Measurements from ENCODE around the gene HIVEP3. TPM values are rescaled to one million over a fixed set of nuclear protein-coding genes. Genes with fewer than 3 reads are reported as not detected.

HIVEP3 gene
- total and polyA plus RNA-seq, 5 experiments from 2014 or later, result 5.5 to 9.8 (median 6.3) TPM

GRCh38 chr1:41919764-41920397 is 1.2 kb upstream of the HIVEP3 start:
- H3K9me3 Mint-ChIP-seq, result peaks cover 0 to 15% (median 0%) of the 10 kb centered on the region in 9 donors
- POLR2A ChIA-PET, result interaction anchor here (0.7 to 8.6 kb wide), 11 partner anchors 9 to 247 kb away, joined by 3 to 114 read pairs (median 5); no protein-coding TSS in a partner anchor
- H3K27me3 Mint-ChIP-seq, result peaks cover 0 to 3% (median 0%) of the 10 kb centered on the region in 5 donors
- DNase-seq, result peak; percentile 42 to 84 (median 68)
- no peaks in the 10 kb centered on the region for H3K36me3 Mint-ChIP-seq
- H3K27ac Mint-ChIP-seq, result peak overlapping the region; percentile 89 to 98 (median 96)
- ATAC-seq, result peak; percentile 84 to 90
- H3K4me3 Mint-ChIP-seq, result peak overlapping the region; percentile 84 to 98 (median 92)
- H3K4me1 Mint-ChIP-seq, result peaks cover 30 to 58% (median 57%) of the 10 kb centered on the region in 4 donors

DNA sequence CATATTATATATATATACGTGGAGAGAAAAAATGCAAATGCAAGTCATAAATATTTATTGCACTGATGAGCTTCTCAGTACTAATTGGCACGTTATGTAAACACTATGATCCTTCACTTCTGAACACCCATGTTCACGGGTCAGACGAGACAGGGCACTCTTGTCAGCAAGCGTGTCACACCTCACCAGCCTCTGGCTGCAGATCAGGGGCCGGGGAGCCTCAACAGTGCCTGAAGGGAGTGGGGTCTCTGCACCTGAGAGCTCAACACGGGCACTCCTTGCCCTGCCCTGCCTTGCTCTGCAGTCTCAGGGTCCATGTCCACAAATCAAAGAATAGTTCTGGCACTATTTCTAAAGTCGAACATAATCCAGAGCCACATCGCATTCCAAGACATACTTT is 409 bp upstream of the HIVEP3 start:
- H3K4me3 Mint-ChIP-seq, result peak overlapping the region; percentile 84 to 98 (median 92)
- peaks cover 0 to 14% (median 0%) of the 10 kb centered on the region in 9 donors for H3K9me3 Mint-ChIP-seq
- POLR2A ChIA-PET, result interaction anchor here (0.6 to 8.6 kb wide), 9 partner anchors 8 to 419 kb away, joined by 3 to 114 read pairs (median 7); no protein-coding TSS in a partner anchor
- H3K36me3 Mint-ChIP-seq, result no peaks in the 10 kb centered on the region
- DNase-seq (peak in 1 of 10 donors; percentile 8), ATAC-seq (no peak)
- peak overlapping the region in 9 of 10 donors; percentile 44 to 98 (median 97) for H3K27ac Mint-ChIP-seq
- peaks cover 0 to 3% (median 0%) of the 10 kb centered on the region in 5 donors for H3K27me3 Mint-ChIP-seq
- H3K4me1 Mint-ChIP-seq, result peaks cover 34 to 66% (median 65%) of the 10 kb centered on the region in 4 donors

DNA sequence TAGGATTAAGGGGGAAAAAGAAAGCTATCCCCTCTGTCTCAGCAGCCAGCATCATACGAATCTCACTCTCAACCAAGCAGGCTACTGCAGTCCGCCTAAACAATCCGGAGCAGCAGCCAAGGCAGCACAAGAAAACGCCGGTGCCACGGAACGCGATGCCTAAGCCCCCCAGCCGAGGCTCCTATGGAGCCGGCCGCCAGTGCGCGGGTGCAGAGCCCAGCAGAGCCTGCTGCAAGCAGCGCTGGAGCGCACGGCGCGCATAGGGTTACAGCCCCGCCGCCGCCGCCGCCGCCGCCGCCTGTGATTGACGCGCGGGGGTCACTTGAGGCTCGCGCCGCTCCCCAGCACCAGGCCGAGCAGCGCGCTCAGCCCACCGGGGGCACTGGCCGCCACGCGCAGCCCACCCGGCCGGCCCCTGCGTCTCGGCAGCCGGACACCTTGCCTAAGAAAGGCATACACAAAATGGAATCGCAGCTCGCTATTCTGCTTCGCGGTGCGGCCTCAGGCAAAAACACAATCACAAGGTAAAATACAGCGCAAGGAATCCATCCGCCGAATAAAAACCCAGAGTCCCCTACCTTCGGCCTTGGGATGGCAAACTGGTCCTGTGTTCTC is 780 bp downstream of the HIVEP3 start:
- peak overlapping the region; percentile 77 to 98 (median 90) for H3K4me3 Mint-ChIP-seq
- H3K4me1 Mint-ChIP-seq, result peaks cover 38 to 75% (median 72%) of the 10 kb centered on the region in 4 donors
- ATAC-seq, result peak; percentile 17 to 55
- H3K27me3 Mint-ChIP-seq, result peaks cover 0 to 3% (median 0%) of the 10 kb centered on the region in 5 donors
- peak overlapping the region; percentile 55 to 98 (median 90) for H3K27ac Mint-ChIP-seq
- H3K36me3 Mint-ChIP-seq, result no peaks in the 10 kb centered on the region
- H3K9me3 Mint-ChIP-seq, result peaks cover 0 to 3% (median 0%) of the 10 kb centered on the region in 9 donors
- peak in 7 of 10 donors; percentile 21 to 44 (median 39) for DNase-seq
- POLR2A ChIA-PET, result interaction anchor here (1.6 to 8.6 kb wide), 3 partner anchors 12 to 24 kb away, joined by 8 to 114 read pairs (median 10); no protein-coding TSS in a partner anchor

GRCh38 chr1:41917076-41917475 is 1.6 kb downstream of the HIVEP3 start:
- H3K27me3 Mint-ChIP-seq, result peaks cover 0 to 3% (median 0%) of the 10 kb centered on the region in 5 donors
- peak overlapping the region; percentile 55 to 92 (median 88) for H3K27ac Mint-ChIP-seq
- peaks cover 0 to 3% (median 0%) of the 10 kb centered on the region in 9 donors for H3K9me3 Mint-ChIP-seq
- H3K36me3 Mint-ChIP-seq, result no peaks in the 10 kb centered on the region
- H3K4me3 Mint-ChIP-seq, result peak overlapping the region; percentile 68 to 98 (median 88)
- peaks cover 38 to 83% (median 75%) of the 10 kb centered on the region in 4 donors for H3K4me1 Mint-ChIP-seq
- no peak for DNase-seq
- no peak for ATAC-seq
- POLR2A ChIA-PET, result interaction anchor here (1.1 to 8.6 kb wide), 5 partner anchors 12 to 166 kb away, joined by 3 to 114 read pairs (median 4); no protein-coding TSS in a partner anchor

- POLR2A ChIA-PET, result interaction anchor here (0.9 to 8.6 kb wide), 10 partner anchors 11 to 194 kb away, joined by 3 to 114 read pairs (median 4); no protein-coding TSS in a partner anchor
- peaks cover 38 to 87% (median 77%) of the 10 kb centered on the region in 4 donors for H3K4me1 Mint-ChIP-seq
- ATAC-seq (no peak), DNase-seq (peak in 3 of 10 donors; percentile 18 to 49 (median 18))
- peak overlapping the region in 9 of 10 donors; percentile 72 to 92 (median 81) for H3K27ac Mint-ChIP-seq
- H3K9me3 Mint-ChIP-seq, result peaks cover 0 to 4% (median 0%) of the 10 kb centered on the region in 9 donors
- H3K27me3 Mint-ChIP-seq, result peaks cover 0 to 3% (median 0%) of the 10 kb centered on the region in 5 donors
- H3K36me3 Mint-ChIP-seq, result peaks cover 0 to under 1% (median 0%) of the 10 kb centered on the region in 3 donors
- peak overlapping the region; percentile 65 to 98 (median 80) for H3K4me3 Mint-ChIP-seq
These were observed 2.7 kb downstream of the HIVEP3 start for GRCh38 chr1:41915786-41916571.

- peaks cover 0 to 3% (median 0%) of the 10 kb centered on the region in 3 donors for H3K36me3 Mint-ChIP-seq
- H3K27me3 Mint-ChIP-seq, result peaks cover 0 to 3% (median 0%) of the 10 kb centered on the region in 5 donors
- peaks cover 32 to 73% (median 64%) of the 10 kb centered on the region in 4 donors for H3K4me1 Mint-ChIP-seq
- H3K9me3 Mint-ChIP-seq, result peaks cover 0 to 12% (median 0%) of the 10 kb centered on the region in 9 donors
- H3K4me3 Mint-ChIP-seq, result peak overlapping the region; percentile 4 to 84 (median 61)
- DNase-seq, result peak in 3 of 10 donors; percentile 29 to 50 (median 33)
- POLR2A ChIA-PET, result interaction anchor here (2.7 to 8.6 kb wide), 2 partner anchors 15 to 21 kb away, joined by 9 to 114 read pairs; no protein-coding TSS in a partner anchor
- H3K27ac Mint-ChIP-seq, result peak overlapping the region; percentile 37 to 96 (median 88)
- peak; percentile 46 to 68 for ATAC-seq
These were observed 4.2 kb downstream of the HIVEP3 start for GRCh38 chr1:41914516-41914915.

- peaks cover 28 to 63% (median 50%) of the 10 kb centered on the region in 4 donors for H3K4me1 Mint-ChIP-seq
- peaks cover 0 to 3% (median 0%) of the 10 kb centered on the region in 5 donors for H3K27me3 Mint-ChIP-seq
- DNase-seq (no peak), ATAC-seq (no peak)
- peak overlapping the region in 4 of 10 donors; percentile 18 to 96 (median 70) for H3K27ac Mint-ChIP-seq
- peaks cover 0 to 12% (median 0%) of the 10 kb centered on the region in 9 donors for H3K9me3 Mint-ChIP-seq
- peaks cover 0 to 10% (median 0%) of the 10 kb centered on the region in 3 donors for H3K36me3 Mint-ChIP-seq
- POLR2A ChIA-PET, result interaction anchor here (8.6 kb wide), 1 partner anchor 19 kb away, joined by 114 read pairs; no protein-coding TSS in a partner anchor
- no peak overlapping the region for H3K4me3 Mint-ChIP-seq
These were observed 5.7 kb downstream of the HIVEP3 start for GRCh38 chr1:41913014-41913413.

GRCh38 chr1:41908288-41908895 is 10.3 kb downstream of the HIVEP3 start:
- POLR2A ChIA-PET, result interaction anchor here (1.2 kb wide), 1 partner anchor 9 kb away, joined by 3 read pairs; no protein-coding TSS in a partner anchor
- no peak for DNase-seq
- peaks cover 0 to 12% (median 0%) of the 10 kb centered on the region in 9 donors for H3K9me3 Mint-ChIP-seq
- H3K27me3 Mint-ChIP-seq, result no peaks in the 10 kb centered on the region
- H3K27ac Mint-ChIP-seq, result no peak overlapping the region
- ATAC-seq, result no peak
- peaks cover 9 to 41% (median 18%) of the 10 kb centered on the region in 4 donors for H3K4me1 Mint-ChIP-seq
- peaks cover 0 to 10% (median 0%) of the 10 kb centered on the region in 3 donors for H3K36me3 Mint-ChIP-seq
- no peak overlapping the region for H3K4me3 Mint-ChIP-seq

DNA sequence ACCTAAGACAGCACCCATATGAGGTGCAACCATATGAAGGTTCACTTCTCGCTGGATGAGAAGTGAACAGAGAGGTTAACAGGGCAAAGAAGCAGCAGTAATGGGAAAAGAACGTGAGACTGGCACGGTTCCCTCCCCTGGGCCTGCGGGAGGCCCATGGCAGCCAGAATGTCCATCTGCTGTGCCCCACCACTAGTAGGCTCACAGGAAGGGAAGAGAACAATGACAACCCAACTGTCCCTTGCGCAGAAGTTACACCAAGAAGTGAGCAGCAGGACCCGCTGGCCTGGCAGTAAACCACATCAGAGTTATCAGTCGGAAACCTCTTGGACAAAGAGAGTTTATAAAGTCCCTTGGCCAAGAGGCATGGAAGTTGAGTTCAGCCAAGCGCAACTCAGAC is 11.3 kb downstream of the HIVEP3 start:
- Mint-ChIP-seq H3K9me3 (peaks cover 0 to 12% (median 0%) of the 10 kb centered on the region in 9 donors), H3K36me3 (peaks cover 0 to 10% (median 0%) of the 10 kb centered on the region in 3 donors), H3K27me3 (no peaks in the 10 kb centered on the region), H3K4me1 (peaks cover 10 to 42% (median 24%) of the 10 kb centered on the region in 4 donors), H3K27ac (no peak overlapping the region), H3K4me3 (no peak overlapping the region)
- DNase-seq (no peak), ATAC-seq (no peak)
- POLR2A ChIA-PET, result interaction anchor here (0.7 kb wide), 1 partner anchor 641 kb away, joined by 3 read pairs; no protein-coding TSS in a partner anchor

- ATAC-seq (no peak), DNase-seq (no peak)
- Mint-ChIP-seq H3K36me3 (peaks cover 0 to 10% (median 0%) of the 10 kb centered on the region in 3 donors), H3K4me1 (peaks cover 10 to 42% (median 26%) of the 10 kb centered on the region in 4 donors), H3K9me3 (peaks cover 0 to 12% (median 0%) of the 10 kb centered on the region in 9 donors), H3K27ac (no peak overlapping the region), H3K4me3 (no peak overlapping the region), H3K27me3 (no peaks in the 10 kb centered on the region)
- POLR2A ChIA-PET, result interaction anchor here (0.7 to 2.3 kb wide), 3 partner anchors 12 to 642 kb away, joined by 3 to 8 read pairs (median 6); partner anchors contain the start of gene HIVEP3
These were observed 11.8 kb downstream of the HIVEP3 start for GRCh38 chr1:41906943-41907342.

Data from naive thymus-derived CD8-positive, alpha-beta T cell (primary cell).